GM21423 (cell line): ENCODE results near the gene RNF111.

Experiments
- ATAC-seq: cut with Tn5 transposase; IDR thresholded peaks from one replicate; pipeline ENCODE4 v1.9.1; 2021; ENCODE audit warnings: mild to moderate bottlenecking, moderate library complexity; ENCODE audit not compliant: unreplicated experiment

Gene RNF111

GRCh38 chr15:58987491-58988005, at the start of gene RNF111:
Gene RNF111, plus strand, starts transcription at chr15:58987663. Its CDS starts 43,160 bp downstream, at chr15:59030823.
- ATAC-seq: peak; percentile 75

- ATAC-seq: no peak
These were observed 40.3 kb upstream of the RNF111 start for GRCh38 chr15:58947179-58947578.

GRCh38 chr15:58951388-58952007, 36.0 kb upstream of the RNF111 start:
- no peak for ATAC-seq

GRCh38 chr15:58952751-58953150, 34.7 kb upstream of the RNF111 start:
- ATAC-seq: no peak

- ATAC-seq: peak; percentile 78
These were observed 30.1 kb upstream of the RNF111 start for GRCh38 chr15:58957101-58957973.

- no peak for ATAC-seq
These were observed 28.7 kb upstream of the RNF111 start for GRCh38 chr15:58958811-58959210.

GRCh38 chr15:58962136-58962535, 25.3 kb upstream of the RNF111 start:
- no peak for ATAC-seq

GRCh38 chr15:58962662-58963565, 24.5 kb upstream of the RNF111 start:
- no peak for ATAC-seq

GRCh38 chr15:58966698-58967097, 20.8 kb upstream of the RNF111 start:
- no peak for ATAC-seq

- no peak for ATAC-seq
These were observed 20.0 kb upstream of the RNF111 start for GRCh38 chr15:58967479-58967878.

GRCh38 chr15:58977887-58978286, 9.6 kb upstream of the RNF111 start:
- no peak for ATAC-seq

GRCh38 chr15:58980351-58980939, 7.0 kb upstream of the RNF111 start:
- no peak for ATAC-seq

GRCh38 chr15:58981808-58982475, 5.5 kb upstream of the RNF111 start:
- ATAC-seq: no peak

GRCh38 chr15:58983261-58983660, 4.2 kb upstream of the RNF111 start:
- no peak for ATAC-seq

- ATAC-seq: no peak
These were observed 2.0 kb upstream of the RNF111 start for GRCh38 chr15:58985443-58985842.

- no peak for ATAC-seq
These were observed 427 bp upstream of the RNF111 start for GRCh38 chr15:58987036-58987435.

- peak; percentile 40 for ATAC-seq
These were observed 733 bp downstream of the RNF111 start for GRCh38 chr15:58988006-58988785.

- no peak for ATAC-seq
These were observed 4.7 kb downstream of the RNF111 start for GRCh38 chr15:58992181-58992580.

GRCh38 chr15:58994906-58995453, 7.5 kb downstream of the RNF111 start:
- ATAC-seq: no peak
